CD4-positive, alpha-beta T cell treated with Interleukin-15 for 4 hours (primary cell): ENCODE measurements around the gene EVC.

ENCODE experiments used
- DNase-seq: peaks from one replicate; pipeline ENCODE4 v3.0.0-alpha.2; 2020; ENCODE audit warnings: low spot score

Gene EVC

DNA sequence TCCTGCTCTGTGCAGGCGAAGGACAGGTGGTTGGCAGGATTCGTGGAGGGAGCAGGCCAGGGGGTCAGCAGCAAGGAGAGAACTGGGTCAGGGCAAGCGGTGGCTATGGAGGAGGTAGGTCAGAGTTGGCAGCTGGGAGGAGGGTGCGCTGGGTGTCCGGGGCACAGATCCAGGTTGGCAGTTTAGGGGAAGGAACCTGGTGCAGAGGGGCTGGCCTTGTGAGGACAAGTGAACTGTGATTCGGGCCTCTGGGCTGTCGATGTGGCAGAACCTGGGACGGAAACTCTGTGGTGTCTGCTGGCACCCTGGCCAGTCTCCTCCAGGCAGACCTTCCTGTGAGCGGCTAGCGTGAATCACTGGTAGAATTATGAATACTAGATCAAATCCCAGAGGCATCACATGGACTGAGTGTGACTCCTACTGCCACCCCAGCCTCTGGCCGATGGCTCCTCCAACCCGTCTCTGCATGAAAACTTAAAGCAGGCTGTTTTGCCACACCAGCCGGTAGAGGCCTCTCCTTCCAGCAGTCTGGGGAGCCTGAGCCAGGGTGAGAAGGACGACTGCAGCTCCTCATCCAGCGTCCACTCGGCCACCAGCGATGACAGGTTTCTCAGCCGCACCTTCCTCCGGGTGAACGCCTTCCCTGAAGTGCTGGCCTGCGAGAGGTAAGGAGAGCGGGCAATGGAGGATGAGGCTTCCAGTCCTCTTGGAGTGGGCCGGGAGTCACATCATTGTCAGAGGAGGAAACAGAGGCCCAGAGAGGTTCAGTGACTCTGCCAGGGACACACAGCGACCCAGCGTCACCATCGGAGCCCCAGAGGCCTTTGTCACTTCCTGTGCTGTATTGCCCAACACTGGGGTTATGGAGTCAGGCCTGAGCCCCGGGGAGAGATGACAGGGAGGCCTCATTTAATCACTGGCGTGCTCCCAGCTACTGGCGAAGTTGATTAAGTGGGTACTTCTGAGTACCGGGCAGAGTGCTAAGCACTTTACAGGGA lies 20.3 kb downstream of the EVC start:
- DNase-seq = no peak

DNA sequence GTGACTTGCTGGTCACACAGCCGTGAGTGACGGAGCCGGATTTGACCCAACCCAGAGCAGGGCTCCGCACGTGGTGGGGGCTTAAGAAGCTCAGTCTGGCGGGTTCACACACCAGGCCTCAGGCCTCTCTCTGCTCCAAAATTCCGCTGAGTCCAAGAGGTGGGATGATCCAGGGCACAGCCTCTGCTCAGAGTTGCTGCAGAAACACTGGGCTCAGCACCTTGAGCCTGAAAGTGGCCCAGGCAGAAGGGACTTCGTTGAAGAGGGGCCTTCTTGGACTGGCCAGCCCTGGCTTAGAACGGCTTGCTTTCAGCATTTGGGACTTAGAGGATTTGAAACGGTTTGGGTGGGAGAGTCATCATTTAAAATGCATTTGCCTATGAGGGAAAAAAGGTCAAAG lies 21.2 kb downstream of the EVC start:
- DNase-seq = no peak

DNA sequence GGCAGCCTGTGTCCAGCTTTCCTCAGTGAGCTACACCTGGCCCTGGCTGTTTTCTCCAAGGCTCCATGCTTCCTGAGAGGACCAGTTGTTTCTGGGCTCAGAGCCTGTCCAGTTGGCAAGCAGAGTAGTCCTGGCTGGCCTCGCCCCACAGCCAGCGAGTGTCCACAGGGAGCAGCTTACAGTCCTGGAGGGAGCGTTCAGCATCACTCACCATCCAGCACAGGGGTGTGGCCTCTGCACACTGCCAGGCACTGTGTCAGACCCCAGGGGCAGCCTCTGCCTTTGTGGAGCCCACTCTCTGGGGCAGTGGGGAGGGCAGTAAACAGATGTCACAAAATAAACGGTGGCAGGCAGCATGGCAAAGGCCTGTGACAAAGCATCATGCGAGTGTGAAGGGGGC lies 23.9 kb downstream of the EVC start:
- no peak for DNase-seq

DNA sequence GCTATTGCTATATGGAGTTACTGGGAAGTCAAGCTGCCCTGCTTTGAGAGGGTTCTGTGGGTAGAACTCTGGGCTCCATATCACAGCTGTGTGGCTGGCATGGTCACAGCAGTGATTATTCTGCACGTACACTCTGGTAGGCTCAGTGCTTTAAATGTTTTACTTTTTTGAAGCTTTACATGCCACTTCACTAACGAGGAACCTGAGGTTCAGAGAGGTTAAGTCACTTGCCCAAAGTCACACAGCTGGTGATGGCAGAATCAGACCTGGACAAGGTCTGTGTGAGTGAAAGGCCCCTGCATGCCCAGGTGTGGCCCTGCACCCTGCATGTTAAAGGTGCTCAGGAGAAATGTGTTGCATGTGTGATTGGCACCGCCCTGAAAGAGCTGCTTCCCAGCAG lies 24.5 kb downstream of the EVC start:
- no peak for DNase-seq

DNA sequence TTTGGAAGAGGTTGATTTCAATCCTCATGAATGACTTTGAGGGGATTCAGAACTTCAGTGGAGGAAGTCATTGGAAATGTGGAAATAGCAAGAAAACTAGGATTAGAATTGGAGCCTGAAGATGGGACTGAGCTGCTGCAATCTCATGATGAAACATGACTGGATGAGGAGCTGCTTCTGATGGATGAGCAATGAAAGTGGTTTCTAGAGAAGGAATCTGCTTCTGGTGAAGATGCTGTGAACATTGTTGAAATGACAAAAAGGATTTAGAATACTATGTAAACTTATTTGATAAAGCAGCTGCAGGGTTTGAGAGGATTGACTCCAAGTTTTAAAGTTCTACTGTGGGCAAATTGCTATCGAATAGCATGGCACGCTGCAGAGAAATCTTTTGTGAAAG lies 27.1 kb downstream of the EVC start:
- no peak for DNase-seq

DNA sequence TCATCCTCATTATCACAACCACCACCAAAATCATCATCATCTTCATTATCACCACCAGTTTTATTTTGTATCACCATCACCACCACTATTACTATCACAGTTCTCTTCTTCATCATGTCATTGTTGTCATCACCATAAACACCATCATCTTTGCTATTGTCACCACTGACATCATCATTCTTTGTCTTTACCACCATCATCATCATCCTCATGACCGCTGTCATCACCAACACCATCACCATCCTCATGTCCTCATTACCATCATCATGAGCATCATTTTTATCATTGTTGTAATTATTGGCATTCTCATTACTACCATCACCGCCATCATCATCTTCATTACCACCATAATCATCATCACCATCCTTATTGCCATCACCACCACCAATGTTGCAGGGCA lies 31.4 kb downstream of the EVC start:
- DNase-seq = no peak

DNA sequence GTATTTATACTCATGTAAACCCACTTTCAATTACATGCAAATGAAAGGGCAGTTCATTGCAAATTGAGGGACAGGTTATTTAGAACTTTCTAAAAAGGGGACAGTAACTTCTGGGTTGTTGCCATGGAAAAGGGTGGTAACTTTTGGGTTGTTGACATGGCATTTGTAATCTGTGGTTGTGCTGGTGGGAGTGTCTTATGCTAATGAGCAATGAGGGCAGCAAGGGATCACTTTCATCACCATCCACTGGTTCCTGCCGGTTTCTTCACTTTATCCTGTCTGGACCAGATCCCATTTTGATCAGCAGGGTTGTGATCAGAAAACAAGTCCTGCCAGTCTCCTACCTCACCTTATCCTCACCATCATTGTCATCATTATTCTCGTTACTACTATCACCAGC lies 32.0 kb downstream of the EVC start:
- DNase-seq = no peak

DNA sequence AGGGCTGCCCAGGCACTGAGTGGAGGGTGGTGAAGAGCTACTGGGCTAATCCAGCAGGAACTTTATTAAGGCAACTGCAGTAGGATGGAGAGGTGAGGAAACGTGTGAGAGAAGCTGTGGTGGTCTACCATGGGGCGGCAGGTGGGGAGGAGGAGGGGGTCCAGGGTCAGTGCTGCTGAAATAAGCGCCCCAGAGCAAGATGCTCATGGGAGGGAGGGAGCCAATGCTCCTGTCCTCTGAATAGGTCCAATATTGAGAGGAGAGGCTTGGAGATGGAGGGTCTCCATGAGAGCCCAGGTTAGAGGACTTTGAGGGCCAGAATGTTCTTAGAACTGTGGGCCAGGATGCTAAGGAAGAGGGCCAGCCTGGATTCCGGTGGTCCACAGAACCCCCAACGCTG lies 35.2 kb downstream of the EVC start:
- no peak for DNase-seq

DNA sequence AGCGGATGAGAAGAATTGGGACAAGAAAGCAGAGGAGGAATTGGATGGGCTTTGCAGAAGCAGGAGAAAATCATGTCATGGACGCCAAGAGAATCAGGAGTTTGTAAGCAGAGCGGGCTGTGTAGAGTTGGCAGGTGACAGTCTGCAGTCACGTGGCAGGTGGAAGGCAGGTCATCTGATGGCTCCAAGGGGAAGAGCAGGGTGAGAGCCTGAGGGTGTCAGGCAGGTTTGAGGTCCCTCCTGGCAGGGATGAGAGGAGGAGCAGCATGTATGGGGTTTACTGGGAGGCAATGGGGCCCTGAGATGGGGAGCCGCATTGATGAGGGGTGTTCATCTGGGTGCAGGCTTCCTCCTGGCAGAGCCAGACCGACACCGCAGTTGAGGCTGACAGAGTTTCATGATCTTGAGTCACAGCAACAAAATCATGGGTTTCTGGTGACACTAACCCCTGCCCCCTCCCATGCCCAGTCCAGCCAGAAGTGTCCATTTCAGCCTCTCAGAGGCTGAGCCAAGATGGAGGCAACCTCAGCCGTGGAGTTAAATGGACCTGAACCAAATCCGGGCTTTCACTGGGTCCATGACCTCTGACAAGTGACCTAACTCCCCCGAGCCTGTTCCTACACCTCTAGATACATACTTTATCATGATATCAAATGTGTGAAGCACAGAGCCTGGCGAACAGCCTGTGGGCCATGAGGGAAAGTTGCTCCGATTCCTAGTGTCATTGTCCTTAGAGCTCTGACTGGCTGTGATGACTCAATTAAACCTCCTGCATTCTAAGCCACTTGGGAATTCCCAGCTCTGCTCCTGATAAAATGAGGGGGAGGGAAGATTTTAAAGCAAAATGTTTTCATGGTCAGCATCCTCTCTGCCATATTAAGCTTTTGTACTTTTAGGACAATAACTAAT lies 36.1 kb downstream of the EVC start:
- DNase-seq = no peak

DNA sequence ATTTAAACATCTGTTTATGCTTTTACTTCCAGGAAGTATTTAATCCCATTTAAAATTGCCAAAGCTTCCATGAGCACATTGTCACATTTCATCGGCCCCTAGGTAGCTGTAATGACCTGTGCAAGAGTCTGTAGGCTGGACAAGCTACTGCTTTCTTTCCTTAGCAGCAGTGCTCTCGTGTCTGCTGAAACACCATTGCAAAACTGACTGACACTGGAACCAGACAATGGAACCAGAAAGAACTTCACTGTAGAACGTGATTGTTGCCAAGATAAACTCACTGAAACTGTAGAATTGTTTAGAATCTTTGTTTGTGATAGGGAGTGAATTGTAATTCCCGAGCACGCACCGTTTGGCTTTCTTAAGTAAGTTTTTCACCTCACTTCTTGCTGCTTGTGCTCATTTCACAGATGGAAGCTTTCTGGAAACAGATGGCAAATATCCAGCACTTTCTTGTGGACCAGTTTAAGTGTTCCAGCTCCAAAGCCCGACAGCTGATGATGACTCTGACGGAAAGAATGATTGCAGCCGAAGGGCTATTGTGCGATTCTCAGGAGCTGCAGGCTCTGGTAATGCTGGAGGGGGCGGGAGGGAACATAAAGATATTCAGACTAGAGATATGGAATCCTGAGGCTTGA lies 36.9 kb downstream of the EVC start:
- no peak for DNase-seq

DNA sequence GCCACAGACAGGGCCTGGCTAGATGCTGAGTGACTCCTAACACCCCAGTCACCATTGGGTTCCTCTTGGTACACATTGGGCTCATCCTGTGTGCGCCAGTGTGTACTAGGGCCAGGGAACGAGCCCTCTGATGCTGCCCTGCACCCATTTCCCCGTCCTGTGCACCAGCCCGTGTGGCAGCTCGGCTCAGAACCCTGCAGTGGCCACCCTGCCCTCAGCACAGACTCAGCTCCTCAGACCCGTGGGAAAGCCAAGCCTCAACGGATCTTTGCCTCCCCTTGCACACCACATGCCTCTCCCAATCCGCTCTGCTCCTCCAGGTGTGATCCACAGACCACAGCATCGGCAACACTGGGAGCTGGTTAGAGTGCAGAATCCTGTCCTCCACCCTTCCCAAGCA lies 38.6 kb downstream of the EVC start:
- no peak for DNase-seq

DNA sequence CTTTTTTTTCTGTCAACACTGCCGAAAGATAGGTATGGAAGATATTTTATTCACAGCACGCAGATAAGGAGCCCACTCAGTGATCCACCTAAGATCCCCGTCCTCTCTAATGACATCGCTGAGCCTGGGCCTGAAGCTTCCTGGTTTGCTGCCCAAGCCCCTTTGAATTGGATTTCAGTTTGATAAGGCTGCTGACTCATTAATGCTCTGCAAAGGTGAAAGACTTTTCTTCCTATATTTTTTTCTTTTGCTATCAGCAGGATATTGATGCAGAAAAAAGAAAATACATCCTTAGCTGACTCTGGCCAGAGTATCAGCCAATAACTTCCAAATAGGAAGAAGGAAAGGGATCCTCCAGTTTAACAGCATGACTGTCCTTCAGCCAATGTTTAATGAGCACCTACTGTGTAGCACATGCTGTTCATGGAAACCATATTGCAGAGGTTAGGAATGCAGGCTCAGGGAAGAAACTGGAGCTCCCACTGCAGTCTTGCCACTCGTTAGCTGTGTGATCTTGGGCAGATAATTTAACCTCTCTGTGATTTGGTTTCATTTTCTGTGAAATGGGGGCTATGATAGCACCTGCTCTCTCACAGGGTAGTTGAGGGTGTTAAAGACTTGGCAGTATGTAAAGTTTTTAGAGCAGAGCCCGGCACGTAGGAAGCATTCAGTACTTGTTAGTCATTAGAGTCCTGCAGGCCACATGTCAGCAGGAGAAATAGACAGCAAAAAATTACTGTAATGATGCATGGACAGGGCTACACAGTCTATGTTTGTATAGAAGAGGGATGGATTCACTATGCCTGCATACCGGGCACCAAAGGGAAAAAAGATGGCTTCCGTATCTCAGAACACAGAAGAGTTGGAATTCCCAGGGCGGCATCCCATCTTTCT lies 39.3 kb downstream of the EVC start:
- no peak for DNase-seq

DNA sequence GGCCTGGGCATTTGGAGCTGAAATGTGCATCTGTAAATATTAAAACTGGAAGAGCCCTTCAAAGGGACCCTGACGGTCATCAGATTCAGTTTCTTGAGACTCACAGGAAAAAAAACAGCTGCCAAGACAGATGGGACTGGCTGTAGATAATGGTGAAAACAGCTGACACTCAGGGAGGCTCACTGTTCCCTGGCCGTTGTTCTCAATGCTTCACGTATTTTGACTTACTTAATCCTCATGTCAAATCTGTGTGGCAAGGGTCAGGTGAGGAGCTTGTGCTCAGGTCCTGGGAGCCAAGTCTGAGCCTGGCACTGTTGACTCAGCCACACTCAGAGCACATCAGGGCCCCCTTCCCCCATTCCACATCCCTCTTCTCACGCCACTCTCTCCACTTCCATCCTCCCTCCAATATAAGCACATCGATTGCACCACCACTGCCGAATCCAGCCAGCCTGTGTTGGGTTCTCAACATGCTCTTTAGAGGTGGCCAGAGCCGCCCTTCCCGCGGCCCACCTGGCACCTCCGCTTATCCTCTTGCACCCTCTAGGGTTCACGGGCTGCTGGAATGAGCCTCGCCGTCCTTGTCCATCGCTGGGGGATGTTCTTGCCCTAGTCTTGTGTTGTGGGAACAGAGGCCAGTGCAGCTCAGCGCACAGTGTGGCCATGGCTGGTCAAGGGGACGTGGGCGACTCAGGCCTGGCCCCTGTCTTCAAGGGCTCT lies 40.1 kb downstream of the EVC start:
- DNase-seq = no peak

DNA sequence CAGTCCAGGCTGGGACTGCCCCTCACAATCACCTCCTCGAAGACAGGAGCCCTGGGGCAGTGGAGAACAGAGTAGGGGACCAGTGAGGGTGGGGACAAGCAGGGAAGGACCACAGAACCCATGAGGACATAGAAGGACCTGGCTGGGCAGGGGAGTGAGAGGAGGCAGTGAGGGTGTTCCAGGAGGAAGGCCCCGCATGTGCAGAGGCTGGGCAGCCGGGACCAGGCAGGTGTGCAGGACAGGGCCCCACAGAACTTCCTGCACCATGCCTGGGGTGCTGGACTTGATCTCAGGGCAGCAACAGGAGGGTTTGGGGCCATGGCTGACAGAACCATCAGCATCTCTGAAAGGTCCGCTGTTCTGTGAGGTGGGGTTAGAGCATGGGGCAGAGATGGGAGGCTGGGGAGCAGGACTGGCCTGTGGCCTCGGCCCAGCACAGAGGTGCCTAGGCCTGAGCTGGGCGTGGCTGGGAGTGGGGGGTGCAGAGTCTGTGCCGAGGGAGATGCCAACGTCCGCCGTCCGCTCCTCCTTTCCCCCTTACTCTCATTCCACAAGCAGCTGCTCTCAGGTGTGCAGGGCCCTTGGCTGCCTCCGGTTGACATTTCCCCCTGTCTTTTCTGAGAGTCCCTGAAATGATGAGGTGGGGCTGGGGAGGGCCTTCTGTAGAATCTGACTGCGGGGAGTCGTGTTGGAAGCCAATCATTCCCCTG lies 40.8 kb downstream of the EVC start:
- DNase-seq = no peak

DNA sequence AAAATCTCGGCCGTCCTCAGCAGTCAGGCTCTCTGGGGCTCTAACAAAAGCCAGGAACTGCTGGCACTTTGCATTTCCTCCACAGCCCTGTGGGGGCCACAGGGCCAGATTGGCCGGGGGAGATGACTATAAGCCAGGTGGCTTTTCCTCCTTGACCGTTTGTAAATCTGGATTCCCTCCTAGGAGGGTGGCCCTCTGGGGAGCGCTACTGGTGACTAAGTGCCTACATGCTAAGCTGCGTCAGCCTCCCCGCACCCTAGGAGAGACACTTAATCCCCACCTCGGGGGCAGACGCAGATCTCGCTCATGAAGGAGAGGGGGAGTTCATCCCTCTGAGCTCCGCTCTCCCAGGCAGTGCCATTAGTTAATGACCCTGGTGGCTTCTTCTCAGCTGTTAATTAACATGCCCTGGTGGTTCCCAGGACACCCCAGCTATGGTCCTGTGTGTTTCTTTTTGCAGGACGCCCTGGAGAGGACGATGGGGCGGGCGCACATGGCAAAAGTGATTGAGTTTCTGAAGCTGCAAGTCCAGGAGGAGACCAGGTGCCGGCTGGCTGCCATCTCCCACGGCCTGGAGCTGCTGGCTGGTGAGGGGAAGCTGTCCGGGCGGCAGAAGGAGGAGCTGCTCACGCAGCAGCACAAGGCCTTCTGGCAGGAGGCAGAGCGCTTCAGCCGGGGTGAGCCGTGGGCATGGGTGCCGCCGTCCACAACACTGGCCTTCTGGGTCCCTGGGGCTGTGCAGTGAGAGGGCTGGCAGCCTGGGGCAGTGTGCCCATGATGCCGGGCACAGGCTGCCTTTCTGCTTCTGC lies 41.6 kb downstream of the EVC start:
- no peak for DNase-seq

DNA sequence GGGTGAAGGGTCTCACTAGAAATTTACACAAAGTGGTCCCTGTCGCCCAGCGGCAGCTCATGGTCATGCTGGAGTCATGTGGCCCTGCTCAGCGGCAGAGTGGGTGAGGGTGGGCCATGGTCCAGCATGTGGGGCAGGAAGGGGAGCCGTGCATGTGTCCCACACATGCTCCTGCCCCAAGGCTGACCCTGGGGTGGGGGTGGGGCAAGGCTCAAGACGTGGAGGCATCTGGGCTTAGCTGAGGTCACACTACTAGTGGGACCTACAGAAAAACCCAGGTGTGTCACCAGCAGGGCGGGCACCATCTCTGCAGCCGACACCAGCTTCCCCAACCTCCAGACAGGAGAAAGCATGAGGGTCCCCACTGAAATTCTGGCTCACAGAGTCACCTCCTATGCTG lies 42.4 kb downstream of the EVC start:
- DNase-seq = no peak

DNA sequence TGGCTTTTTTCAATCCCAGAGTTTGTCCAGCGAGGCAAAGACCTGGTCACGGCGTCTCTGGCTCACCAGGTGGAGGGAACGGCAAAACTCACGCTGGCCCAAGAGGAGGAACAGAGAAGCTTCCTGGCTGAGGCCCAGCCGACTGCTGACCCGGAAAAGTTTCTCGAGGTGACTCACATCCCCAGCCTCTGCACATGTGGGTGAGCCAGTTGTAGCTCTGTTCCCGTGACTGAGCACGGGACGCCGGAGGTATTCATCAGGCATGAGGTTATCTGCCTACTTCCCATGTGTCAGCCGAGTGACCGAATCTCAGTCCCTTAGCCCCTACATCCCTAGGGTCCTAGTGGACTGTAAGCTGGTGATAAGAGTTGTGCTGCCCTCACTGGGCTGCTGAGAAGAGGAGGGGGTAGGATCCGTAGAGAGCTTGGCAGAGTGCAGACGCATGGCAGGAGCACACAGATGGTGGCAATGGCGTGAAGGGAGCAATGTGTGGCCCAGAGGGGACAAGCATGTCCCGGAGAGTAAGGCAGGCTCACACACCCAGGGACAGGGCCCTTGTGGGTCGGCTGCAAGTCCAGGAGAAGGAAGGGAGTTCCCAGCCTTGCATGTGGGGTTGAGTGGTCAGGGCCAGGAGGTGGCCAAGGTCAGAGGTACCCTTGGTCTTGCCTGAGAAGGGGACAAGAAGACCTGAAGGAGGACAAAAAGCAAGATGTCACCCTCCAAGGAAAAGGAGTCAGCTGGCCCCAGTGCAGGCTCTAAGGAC lies 42.9 kb downstream of the EVC start:
- DNase-seq = no peak

DNA sequence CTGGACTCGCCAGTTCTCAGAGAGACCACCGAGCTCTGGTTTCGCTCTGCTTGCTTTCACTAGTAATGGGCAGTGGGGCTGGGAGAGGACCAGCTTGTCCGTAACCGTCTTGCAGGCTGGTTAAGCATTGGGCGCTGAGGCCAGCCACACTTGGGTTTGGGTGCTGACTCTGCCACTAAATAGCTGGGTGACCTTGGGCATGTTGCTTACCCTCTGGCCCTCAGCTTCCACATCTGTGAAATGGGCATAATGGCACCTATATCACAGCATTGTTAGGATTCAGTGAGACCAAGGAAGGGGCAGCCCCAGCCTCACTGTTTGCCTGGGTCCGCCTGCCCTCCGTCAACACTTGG lies 43.5 kb downstream of the EVC start:
- DNase-seq = no peak

DNA sequence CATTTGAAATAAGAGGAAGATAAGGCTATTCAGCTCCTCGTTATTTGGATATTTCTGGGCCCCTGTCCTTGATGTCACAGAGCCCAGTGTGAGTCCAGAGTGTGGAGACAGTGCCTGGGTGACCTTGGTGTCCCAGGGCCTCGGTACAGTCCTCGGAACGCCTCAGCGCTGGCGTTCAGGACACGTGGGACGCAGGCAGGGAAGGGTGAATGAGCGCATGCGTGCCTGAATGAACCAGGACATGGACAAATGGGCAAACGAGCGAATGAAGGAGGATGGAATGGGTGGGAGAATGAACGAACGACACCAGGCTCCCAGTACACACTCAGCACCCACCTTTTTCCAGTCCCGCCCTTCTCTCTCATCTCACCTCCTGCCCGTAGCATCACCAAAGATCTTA lies 44.2 kb downstream of the EVC start:
- DNase-seq = no peak
